GM12878 (cell line): ENCODE data around the gene STEAP1B. TPM values are rescaled to one million over a fixed set of nuclear protein-coding genes. Genes with fewer than 3 reads are reported as not detected.

Source experiments
- ATAC-seq: fragments of 200-7000 bp; cut with Tn5 transposase; 3 replicates; pipeline ENCODE4 v1.9.1; 2020; ENCODE audit warnings: mild to moderate bottlenecking, moderate library complexity
- BruUV-seq: library from RNA; stranded (reverse); fragments of 400-500 nt; replicated peaks from 2 replicates; lab custom pipeline; 2021; lab: Mats Ljungman, UMichigan
- CTCF ChIA-PET: fragments of 300-600 bp; sonication (Branson Sonifier 250); formaldehyde crosslinking; extraction: SDS; loops from one replicate; lab custom pipeline; 2021; ENCODE audit warnings: inconsistent platforms; lab: Yijun Ruan, JAX
- POLR2A ChIA-PET: fragments of 350-600 bp; formaldehyde crosslinking; extraction: SDS; loops from one replicate; lab custom pipeline; 2021; ENCODE audit warnings: inconsistent platforms; lab: Charles Lee
- RAD21 ChIA-PET: fragments of 300-600 bp; sonication (Branson Sonifier 250); formaldehyde crosslinking; loops from one replicate; lab custom pipeline; 2023; ENCODE audit warnings: antibody characterized with exemption; ENCODE audit not compliant: unreplicated experiment; lab: Charles Lee
- SMC1A ChIA-PET: fragments of 300-600 bp; sonication (Branson Sonifier 250); formaldehyde crosslinking; loops from one replicate; lab custom pipeline; 2023; ENCODE audit not compliant: unreplicated experiment, uncharacterized antibody; lab: Charles Lee
- DNase-seq: peaks from one replicate; pipeline ENCODE4 v3.0.0-alpha.2; 2011; ENCODE audit warnings: low read depth, low spot score
- FAIRE-seq: peaks from 3 replicates; lab custom pipeline; 2011; peaks lifted over from hg19 to GRCh38; lab: Jason Lieb, UNC
- H2AFZ ChIP-seq: 2 replicates; pipeline ENCODE4 v1.6.0; 2011; ENCODE audit warnings: low read depth, low read length, control low read depth; ENCODE audit not compliant: control insufficient read depth
- H3K27ac ChIP-seq: 2 replicates; pipeline ENCODE4 v1.5.1; 2011; ENCODE audit warnings: control low read depth; ENCODE audit not compliant: control insufficient read depth, insufficient read depth
- H3K27me3 ChIP-seq, 2 experiments: replicated peaks in 1 of 2; 2 replicates each; pipeline versions ENCODE4 v1.6.0 to v1.6.1; 2011; ENCODE audit warnings: low read length in 1 of 2; ENCODE audit not compliant: control insufficient read depth in 2 of 2, insufficient read depth in 2 of 2
- H3K36me3 ChIP-seq, 2 experiments: 2 replicates each; pipeline ENCODE4 v1.5.1; 2011; ENCODE audit warnings: low read length in 1 of 2; ENCODE audit not compliant: control insufficient read depth in 2 of 2, insufficient read depth in 2 of 2
- H3K4me1 ChIP-seq: 2 replicates; pipeline ENCODE4 v1.6.1; 2011; ENCODE audit warnings: mild to moderate bottlenecking, low read length, moderate library complexity, mixed read lengths; ENCODE audit not compliant: control insufficient read depth, insufficient read depth
- H3K4me2 ChIP-seq: 2 replicates; pipeline ENCODE4 v1.6.0; 2011; ENCODE audit warnings: control low read depth; ENCODE audit not compliant: control insufficient read depth, insufficient read depth
- H3K4me3 ChIP-seq: fragments of 200-600 bp; sonication (generic); 2 replicates; pipeline ENCODE4 v1.5.1; 2016
- H3K79me2 ChIP-seq: 2 replicates; pipeline ENCODE4 v1.6.0; 2011; ENCODE audit warnings: low read length; ENCODE audit not compliant: control insufficient read depth, insufficient read depth
- H3K9ac ChIP-seq: 2 replicates; pipeline ENCODE4 v1.8.0; 2011; ENCODE audit warnings: low read length, control low read depth, mixed read lengths; ENCODE audit not compliant: control insufficient read depth, insufficient read depth
- H3K9me3 ChIP-seq: replicated peaks from 3 replicates; pipeline ENCODE4 v1.5.1; 2011; ENCODE audit warnings: mild to moderate bottlenecking, low read length; ENCODE audit not compliant: control insufficient read depth, insufficient read depth
- H4K20me1 ChIP-seq: 2 replicates; pipeline ENCODE4 v1.6.0; 2011; ENCODE audit not compliant: control insufficient read depth, insufficient read depth
- ASH2L ChIP-seq: fragments of 300-600, 200-600 bp; sonication (generic); IDR thresholded peaks from 2 replicates; pipeline ENCODE4 v1.6.1; 2017; ENCODE audit warnings: low read depth, mild to moderate bottlenecking, borderline replicate concordance
- BHLHE40 ChIP-seq, 2 experiments: fragments of 450-650 bp in 1 of 2; IDR thresholded peaks; 2 replicates each; pipeline ENCODE4 v1.6.1; 2011 to 2017; ENCODE audit warnings: low read depth in 2 of 2, borderline replicate concordance in 1 of 2, improper control_type of control experiment in 1 of 2, low read length in 1 of 2, mild to moderate bottlenecking in 1 of 2
- CBX3 ChIP-seq: fragments of 200-600 bp; sonication (generic); IDR thresholded peaks from 2 replicates; pipeline ENCODE4 v1.6.1; 2016; ENCODE audit warnings: low read depth, borderline replicate concordance
- EED ChIP-seq: sonication (generic); IDR thresholded peaks from 2 replicates; pipeline ENCODE4 v1.6.1; 2016; ENCODE audit warnings: antibody characterized with exemption, low read depth
- ESRRA ChIP-seq: IDR thresholded peaks from 2 replicates; pipeline ENCODE4 v1.6.1; 2012; ENCODE audit warnings: mild to moderate bottlenecking, low read length, improper control_type of control experiment
- MEF2B ChIP-seq: fragments of 450-650 bp; IDR thresholded peaks from 2 replicates; pipeline ENCODE4 v1.6.1; 2018; ENCODE audit warnings: mild to moderate bottlenecking, moderate library complexity; ENCODE audit not compliant: partially characterized antibody, poor library complexity, severe bottlenecking
- NR2C2 ChIP-seq: IDR thresholded peaks from 2 replicates; pipeline ENCODE4 v1.6.1; 2011; ENCODE audit warnings: borderline replicate concordance, low read depth; ENCODE audit not compliant: control insufficient read depth, insufficient read length
- ZNF217 ChIP-seq: fragments of 450-650 bp; IDR thresholded peaks from 2 replicates; pipeline ENCODE4 v1.6.1; 2017; ENCODE audit warnings: antibody characterized with exemption, mild to moderate bottlenecking
- WGBS: methylation state at CpG from one replicate; pipeline ENCODE4 v1.1.6; 2016; ENCODE audit warnings: low lambda C conversion rate; ENCODE audit not compliant: insufficient replicate concordance, insufficient coverage; ENCODE audit errors: missing lambda C conversion rate; 5-methylcytosine and 5-hydroxymethylcytosine counted together
- in situ Hi-C: fragments of 300-500 bp; cut with MboI; formaldehyde crosslinking; loops from 9 replicates; pipeline ENCODE4 v1.14.3; 2018; ENCODE audit warnings: mixed read lengths
- intact Hi-C: fragments of 100-400 bp; cut with micrococcal nuclease; formaldehyde crosslinking; loops from one replicate; pipeline ENCODE4 v1.14.2; 2022; ENCODE audit not compliant: unreplicated experiment
- polyA plus RNA-seq, 11 experiments: library from polyadenylated mRNA; depleted of rRNA in 4 of 11; unstranded in 6 of 11; stranded (reverse) in 5 of 11; fragments of >200 nt; fragmentation: Nextera tagmentation in 4 of 11; fragmentation: Illumina TruSeq in 1 of 11; extraction: Ambion mirVana in 4 of 11; extraction: Trizol in 1 of 11; gene quantifications; 1 replicate in 1 of 11; 2 replicates in 10 of 11; pipeline versions ENCODE4 v1.2.1 to v1.2.3, GENCODE V29; 2011 to 2016; ENCODE audit warnings: inconsistent platforms in 2 of 11, missing spikeins in 2 of 11, low read depth in 1 of 11
- total RNA-seq, 4 experiments: library from RNA; depleted of rRNA in 3 of 4; stranded (reverse); fragments of >200 nt in 3 of 4; fragmentation: Illumina TruSeq in 1 of 4; extraction: Trizol in 1 of 4; gene quantifications; 2 replicates each; pipeline versions ENCODE4 v1.2.1 to v1.2.3, GENCODE V29; 2013 to 2021
- TF ChIP-seq, protein P1 (sequence below): fragments of 450-650 bp; IDR thresholded peaks from 2 replicates; pipeline ENCODE4 v1.6.1; 2016; ENCODE audit warnings: mild to moderate bottlenecking
- TF ChIP-seq, protein P2 (sequence below): fragments of 450-650 bp; IDR thresholded peaks from 2 replicates; pipeline ENCODE4 v1.6.1; 2018; ENCODE audit warnings: mild to moderate bottlenecking, low read depth, moderate library complexity; ENCODE audit not compliant: partially characterized antibody
- TF ChIP-seq, protein P3 (sequence below): IDR thresholded peaks from 2 replicates; pipeline ENCODE4 v1.6.1; 2011; ENCODE audit warnings: borderline replicate concordance, low read depth, mild to moderate bottlenecking, moderate library complexity, low read length; ENCODE audit not compliant: insufficient read depth, poor library complexity, severe bottlenecking
- TF ChIP-seq, protein P4 (sequence below): IDR thresholded peaks from 2 replicates; pipeline ENCODE4 v1.6.1; 2012; ENCODE audit warnings: low read length, inconsistent platforms

STEAP1B gene
- total and polyA plus RNA-seq, 10 of the 15 experiments (the other 5 are each of a cell fraction or from before 2014, with no cell fraction given): 0.14 TPM; not detected in 9

DNA sequence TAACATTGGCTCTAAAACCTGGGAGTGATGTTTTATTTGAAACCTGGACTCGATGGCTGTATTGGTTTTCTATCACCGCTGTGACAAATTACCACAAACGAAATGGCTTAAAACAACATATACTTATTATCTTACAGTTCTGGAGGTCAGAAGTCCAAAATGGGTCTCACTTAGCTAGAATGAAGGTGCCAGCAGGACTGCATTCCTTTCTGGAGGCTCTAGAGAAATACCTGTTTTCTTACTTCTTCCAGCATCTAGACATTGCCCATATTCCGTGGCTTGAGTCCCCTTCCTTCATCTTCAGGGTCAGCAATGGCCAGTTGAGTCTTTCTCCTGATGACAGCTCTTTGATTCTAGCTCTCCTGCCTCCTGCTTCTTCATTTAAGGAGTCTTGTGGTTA lies 44.3 kb upstream of the STEAP1B start (continued):
- TF ChIP-seq, protein P1, sequence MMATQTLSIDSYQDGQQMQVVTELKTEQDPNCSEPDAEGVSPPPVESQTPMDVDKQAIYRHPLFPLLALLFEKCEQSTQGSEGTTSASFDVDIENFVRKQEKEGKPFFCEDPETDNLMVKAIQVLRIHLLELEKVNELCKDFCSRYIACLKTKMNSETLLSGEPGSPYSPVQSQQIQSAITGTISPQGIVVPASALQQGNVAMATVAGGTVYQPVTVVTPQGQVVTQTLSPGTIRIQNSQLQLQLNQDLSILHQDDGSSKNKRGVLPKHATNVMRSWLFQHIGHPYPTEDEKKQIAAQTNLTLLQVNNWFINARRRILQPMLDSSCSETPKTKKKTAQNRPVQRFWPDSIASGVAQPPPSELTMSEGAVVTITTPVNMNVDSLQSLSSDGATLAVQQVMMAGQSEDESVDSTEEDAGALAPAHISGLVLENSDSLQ: no peak
- TF ChIP-seq MEF2B: no peak

DNA sequence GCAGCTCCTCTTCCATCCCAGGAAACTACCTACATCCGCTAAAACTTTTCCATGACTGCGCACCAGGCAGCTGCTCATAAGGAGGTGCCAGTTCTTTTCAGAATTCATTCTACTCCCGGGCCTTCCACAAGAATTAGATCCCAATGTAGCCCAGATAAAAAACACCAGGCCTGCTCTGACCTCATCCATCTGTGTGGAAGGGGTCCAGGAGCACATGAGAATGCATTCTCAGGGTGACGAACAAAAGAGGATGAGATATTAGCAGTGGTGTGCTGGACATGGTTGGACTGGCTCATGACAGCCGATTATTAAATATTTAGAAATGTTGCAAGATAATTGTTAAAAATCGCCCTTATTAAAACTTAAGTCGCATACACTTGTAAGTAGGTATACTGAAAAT lies 43.2 kb upstream of the STEAP1B start:
- Histone ChIP-seq H2AFZ (no peak overlapping the region), H3K4me2 (no peak overlapping the region), H3K4me3 (no peak overlapping the region), H3K36me3 (no peaks in the 10 kb centered on the region), H3K9me3 (no peaks in the 10 kb centered on the region), H4K20me1 (no peaks in the 10 kb centered on the region), H3K27ac (no peak overlapping the region), H3K79me2 (no peaks in the 10 kb centered on the region), H3K9ac (no peak overlapping the region), H3K27me3 (peaks cover 0 to 8% of the 10 kb centered on the region in 2 experiments; a peak in 2 of 4 replicates), H3K4me1 (no peaks in the 10 kb centered on the region)
- POLR2A ChIA-PET: no interaction called here
- DNase-seq (no peak), ATAC-seq (no peak), FAIRE-seq (no peak)
- intact Hi-C loops (no loop called here), in situ Hi-C loops (no loop called here)
- CTCF ChIA-PET: interaction anchor here (1.6 kb wide), 1 partner anchor 17 kb away, joined by 5 read pairs; no protein-coding TSS in a partner anchor
- TF ChIP-seq ESRRA (no peak), CBX3 (no peak), NR2C2 (no peak), ZNF217 (no peak), EED (no peak), ASH2L (no peak), BHLHE40 (IDR thresholded peaks at IDR 0.05; ENCODE audit: borderline replicate concordance in 1 of 2, low read depth in 2 of 2, low read length in 1 of 2) (no peak)
- TF ChIP-seq, protein P2, sequence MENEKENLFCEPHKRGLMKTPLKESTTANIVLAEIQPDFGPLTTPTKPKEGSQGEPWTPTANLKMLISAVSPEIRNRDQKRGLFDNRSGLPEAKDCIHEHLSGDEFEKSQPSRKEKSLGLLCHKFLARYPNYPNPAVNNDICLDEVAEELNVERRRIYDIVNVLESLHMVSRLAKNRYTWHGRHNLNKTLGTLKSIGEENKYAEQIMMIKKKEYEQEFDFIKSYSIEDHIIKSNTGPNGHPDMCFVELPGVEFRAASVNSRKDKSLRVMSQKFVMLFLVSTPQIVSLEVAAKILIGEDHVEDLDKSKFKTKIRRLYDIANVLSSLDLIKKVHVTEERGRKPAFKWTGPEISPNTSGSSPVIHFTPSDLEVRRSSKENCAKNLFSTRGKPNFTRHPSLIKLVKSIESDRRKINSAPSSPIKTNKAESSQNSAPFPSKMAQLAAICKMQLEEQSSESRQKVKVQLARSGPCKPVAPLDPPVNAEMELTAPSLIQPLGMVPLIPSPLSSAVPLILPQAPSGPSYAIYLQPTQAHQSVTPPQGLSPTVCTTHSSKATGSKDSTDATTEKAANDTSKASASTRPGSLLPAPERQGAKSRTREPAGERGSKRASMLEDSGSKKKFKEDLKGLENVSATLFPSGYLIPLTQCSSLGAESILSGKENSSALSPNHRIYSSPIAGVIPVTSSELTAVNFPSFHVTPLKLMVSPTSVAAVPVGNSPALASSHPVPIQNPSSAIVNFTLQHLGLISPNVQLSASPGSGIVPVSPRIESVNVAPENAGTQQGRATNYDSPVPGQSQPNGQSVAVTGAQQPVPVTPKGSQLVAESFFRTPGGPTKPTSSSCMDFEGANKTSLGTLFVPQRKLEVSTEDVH: no peak
- TF ChIP-seq, protein P3, sequence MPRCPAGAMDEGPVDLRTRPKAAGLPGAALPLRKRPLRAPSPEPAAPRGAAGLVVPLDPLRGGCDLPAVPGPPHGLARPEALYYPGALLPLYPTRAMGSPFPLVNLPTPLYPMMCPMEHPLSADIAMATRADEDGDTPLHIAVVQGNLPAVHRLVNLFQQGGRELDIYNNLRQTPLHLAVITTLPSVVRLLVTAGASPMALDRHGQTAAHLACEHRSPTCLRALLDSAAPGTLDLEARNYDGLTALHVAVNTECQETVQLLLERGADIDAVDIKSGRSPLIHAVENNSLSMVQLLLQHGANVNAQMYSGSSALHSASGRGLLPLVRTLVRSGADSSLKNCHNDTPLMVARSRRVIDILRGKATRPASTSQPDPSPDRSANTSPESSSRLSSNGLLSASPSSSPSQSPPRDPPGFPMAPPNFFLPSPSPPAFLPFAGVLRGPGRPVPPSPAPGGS: no peak
- TF ChIP-seq, protein P4, sequence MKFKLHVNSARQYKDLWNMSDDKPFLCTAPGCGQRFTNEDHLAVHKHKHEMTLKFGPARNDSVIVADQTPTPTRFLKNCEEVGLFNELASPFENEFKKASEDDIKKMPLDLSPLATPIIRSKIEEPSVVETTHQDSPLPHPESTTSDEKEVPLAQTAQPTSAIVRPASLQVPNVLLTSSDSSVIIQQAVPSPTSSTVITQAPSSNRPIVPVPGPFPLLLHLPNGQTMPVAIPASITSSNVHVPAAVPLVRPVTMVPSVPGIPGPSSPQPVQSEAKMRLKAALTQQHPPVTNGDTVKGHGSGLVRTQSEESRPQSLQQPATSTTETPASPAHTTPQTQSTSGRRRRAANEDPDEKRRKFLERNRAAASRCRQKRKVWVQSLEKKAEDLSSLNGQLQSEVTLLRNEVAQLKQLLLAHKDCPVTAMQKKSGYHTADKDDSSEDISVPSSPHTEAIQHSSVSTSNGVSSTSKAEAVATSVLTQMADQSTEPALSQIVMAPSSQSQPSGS: no peak
- BruUV-seq: no TSS peak
- WGBS: 52% methylated on average over 7 of the region's 7 CpGs
- RAD21 ChIA-PET: no interaction called here
- SMC1A ChIA-PET: no interaction called here
